ENCODE measurements around the gene UNC13C.

DNA sequence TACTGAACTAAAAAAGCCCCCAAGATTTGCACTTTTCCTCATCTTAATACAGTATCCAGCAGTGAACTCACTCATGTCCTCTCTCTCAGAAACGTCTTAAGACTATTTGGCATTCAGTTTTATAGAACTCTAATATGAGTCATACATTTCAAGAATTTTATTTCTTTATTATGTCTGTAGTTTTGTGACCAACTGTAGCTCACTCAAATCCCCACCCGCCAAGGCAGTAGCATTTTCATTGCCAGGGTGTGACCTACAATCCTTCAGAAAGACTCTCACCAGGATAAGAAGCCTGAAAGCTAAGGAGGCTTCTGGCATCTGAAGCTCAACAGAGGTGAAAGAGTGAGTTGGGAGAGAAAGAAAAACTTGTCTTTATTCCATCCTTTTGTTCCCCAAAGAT lies 681.4 kb downstream of the UNC13C start:
- TF ChIP-seq, protein P1, sequence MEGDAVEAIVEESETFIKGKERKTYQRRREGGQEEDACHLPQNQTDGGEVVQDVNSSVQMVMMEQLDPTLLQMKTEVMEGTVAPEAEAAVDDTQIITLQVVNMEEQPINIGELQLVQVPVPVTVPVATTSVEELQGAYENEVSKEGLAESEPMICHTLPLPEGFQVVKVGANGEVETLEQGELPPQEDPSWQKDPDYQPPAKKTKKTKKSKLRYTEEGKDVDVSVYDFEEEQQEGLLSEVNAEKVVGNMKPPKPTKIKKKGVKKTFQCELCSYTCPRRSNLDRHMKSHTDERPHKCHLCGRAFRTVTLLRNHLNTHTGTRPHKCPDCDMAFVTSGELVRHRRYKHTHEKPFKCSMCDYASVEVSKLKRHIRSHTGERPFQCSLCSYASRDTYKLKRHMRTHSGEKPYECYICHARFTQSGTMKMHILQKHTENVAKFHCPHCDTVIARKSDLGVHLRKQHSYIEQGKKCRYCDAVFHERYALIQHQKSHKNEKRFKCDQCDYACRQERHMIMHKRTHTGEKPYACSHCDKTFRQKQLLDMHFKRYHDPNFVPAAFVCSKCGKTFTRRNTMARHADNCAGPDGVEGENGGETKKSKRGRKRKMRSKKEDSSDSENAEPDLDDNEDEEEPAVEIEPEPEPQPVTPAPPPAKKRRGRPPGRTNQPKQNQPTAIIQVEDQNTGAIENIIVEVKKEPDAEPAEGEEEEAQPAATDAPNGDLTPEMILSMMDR (IDR thresholded peaks at IDR 0.05; ENCODE audit: low read depth, low read length, poor library complexity, severe bottlenecking) = no peak
- no peak for TF ChIP-seq EZH2phosphoT487 (IDR thresholded peaks at IDR 0.05; ENCODE audit: borderline replicate concordance, low read length)
